H1 (cell line): Measurements from ENCODE around the gene SEPTIN5. TPM values are rescaled to one million over a fixed set of nuclear protein-coding genes. Genes with fewer than 3 reads are reported as not detected.

Experiments used
- CTCF ChIA-PET: fragments of 300-600 bp; sonication (Branson Sonifier 250); formaldehyde crosslinking; loops from one replicate; lab custom pipeline; 2021; ENCODE audit not compliant: partially characterized antibody; lab: Charles Lee
- POLR2A ChIA-PET: fragments of 300-600 bp; sonication (Branson Sonifier 250); formaldehyde crosslinking; loops from one replicate; lab custom pipeline; 2021; ENCODE audit warnings: inconsistent platforms; ENCODE audit not compliant: partially characterized antibody; lab: Charles Lee
- DNase-seq, 2 experiments: peaks; one replicate each; pipeline versions ENCODE4 v3.0.0 to v3.0.0-alpha.2; 2010 to 2022; ENCODE audit warnings: low spot score in 2 of 2, low read depth in 1 of 2, mixed read lengths in 1 of 2
- FAIRE-seq: peaks from 2 replicates; lab custom pipeline; 2011; peaks lifted over from hg19 to GRCh38; lab: Jason Lieb, UNC
- H2AFZ ChIP-seq: 2 replicates; pipeline ENCODE4 v1.8.1; 2012; ENCODE audit warnings: low read length, inconsistent platforms
- H2AK5ac ChIP-seq: 2 replicates; pipeline ENCODE4 v1.6.1; 2013; ENCODE audit warnings: low read depth, low read length
- H2BK120ac ChIP-seq: replicated peaks from 2 replicates; pipeline ENCODE3; 2013; ENCODE audit warnings: low read depth, low read length, inconsistent platforms
- H2BK12ac ChIP-seq: 2 replicates; pipeline ENCODE4 v1.6.1; 2013; ENCODE audit warnings: low read depth, low read length
- H2BK15ac ChIP-seq: 2 replicates; pipeline ENCODE4 v1.6.1; 2013; ENCODE audit warnings: low read length
- H2BK20ac ChIP-seq: 2 replicates; pipeline ENCODE4 v1.6.1; 2013; ENCODE audit warnings: low read length
- H2BK5ac ChIP-seq: 2 replicates; pipeline ENCODE4 v1.6.1; 2013; ENCODE audit warnings: low read depth, low read length
- H3K14ac ChIP-seq: 2 replicates; pipeline ENCODE4 v1.6.1; 2013; ENCODE audit warnings: inconsistent platforms; ENCODE audit not compliant: insufficient read length
- H3K18ac ChIP-seq: 2 replicates; pipeline ENCODE4 v1.6.1; 2013; ENCODE audit warnings: low read length; ENCODE audit errors: extremely low read depth
- H3K23ac ChIP-seq: 2 replicates; pipeline ENCODE4 v1.6.1; 2013; ENCODE audit warnings: inconsistent platforms; ENCODE audit not compliant: insufficient read length
- H3K23me2 ChIP-seq: 2 replicates; pipeline ENCODE4 v1.6.1; 2013; ENCODE audit warnings: low read depth, low read length
- H3K27ac ChIP-seq: 2 replicates; pipeline ENCODE4 v1.6.1; 2011; ENCODE audit warnings: low read depth, low read length, inconsistent platforms
- H3K27me3 ChIP-seq, 4 experiments: replicated peaks in 1 of 4; 1 replicate in 1 of 4; 2 replicates in 3 of 4; pipeline versions ENCODE4 v1.6.1 to v1.8.1; 2011 to 2013; ENCODE audit warnings: low read length in 3 of 4, mild to moderate bottlenecking in 3 of 4, inconsistent platforms in 2 of 4, mixed read lengths in 2 of 4, moderate library complexity in 1 of 4; ENCODE audit not compliant: control insufficient read depth in 3 of 4, insufficient read depth in 3 of 4; ENCODE audit errors: extremely low read depth in 1 of 4
- H3K36me3 ChIP-seq, 4 experiments: 2 replicates each; pipeline versions ENCODE4 v1.6.1 to v1.8.1; 2011 to 2013; ENCODE audit warnings: mild to moderate bottlenecking in 4 of 4, low read length in 3 of 4, moderate library complexity in 2 of 4, control low read depth in 1 of 4, inconsistent platforms in 1 of 4; ENCODE audit not compliant: insufficient read depth in 4 of 4, control insufficient read depth in 2 of 4
- H3K4ac ChIP-seq: replicated peaks from 2 replicates; pipeline ENCODE3; 2013; ENCODE audit warnings: low read length, low read depth, mixed read lengths, inconsistent platforms; ENCODE audit not compliant: insufficient read length
- H3K4me1 ChIP-seq, 4 experiments: replicated peaks in 1 of 4; 1 replicate in 1 of 4; 2 replicates in 3 of 4; pipeline versions ENCODE4 v1.6.1 to v1.8.1; 2011 to 2013; ENCODE audit warnings: low read length in 3 of 4, inconsistent platforms in 2 of 4, mixed read lengths in 1 of 4; ENCODE audit not compliant: insufficient read depth in 4 of 4, control insufficient read depth in 3 of 4
- H3K4me2 ChIP-seq, 2 experiments: 2 replicates each; pipeline versions ENCODE4 v1.6.1 to v1.8.1; 2011 to 2013; ENCODE audit warnings: low read depth in 2 of 2, low read length in 2 of 2, control low read depth in 1 of 2, inconsistent platforms in 1 of 2, mild to moderate bottlenecking in 1 of 2; ENCODE audit not compliant: insufficient read depth in 1 of 2
- H3K4me3 ChIP-seq, 4 experiments: fragments of 200-600, 300-600 bp in 1 of 4; sonication (generic), shearing (Covaris generic), sonication (Bioruptor Twin) in 1 of 4; 2 replicates each; pipeline versions ENCODE4 v1.5.1 to v1.8.1; 2011 to 2016; ENCODE audit warnings: low read length in 4 of 4, low read depth in 3 of 4, control low read depth in 2 of 4, inconsistent platforms in 2 of 4, mild to moderate bottlenecking in 2 of 4, mixed read lengths in 1 of 4, moderate library complexity in 1 of 4; ENCODE audit not compliant: insufficient read depth in 2 of 4; ENCODE audit errors: extremely low read depth in 1 of 4
- H3K56ac ChIP-seq: replicated peaks from 2 replicates; pipeline ENCODE3; 2013; ENCODE audit warnings: low read depth, mild to moderate bottlenecking, mixed read lengths, low read length, inconsistent platforms; ENCODE audit not compliant: insufficient read length
- H3K79me1 ChIP-seq: 2 replicates; pipeline ENCODE4 v1.6.1; 2013; ENCODE audit warnings: low read depth, low read length, control low read depth
- H3K79me2 ChIP-seq, 2 experiments: 2 replicates each; pipeline versions ENCODE4 v1.6.1 to v1.8.1; 2012 to 2013; ENCODE audit warnings: low read length in 2 of 2, mild to moderate bottlenecking in 2 of 2, inconsistent platforms in 1 of 2; ENCODE audit not compliant: insufficient read depth in 2 of 2, control insufficient read depth in 1 of 2
- H3K9ac ChIP-seq, 4 experiments: replicated peaks in 1 of 4; 1 replicate in 1 of 4; 2 replicates in 3 of 4; pipeline versions ENCODE4 v1.6.1 to v1.8.1; 2011 to 2013; ENCODE audit warnings: low read depth in 3 of 4, low read length in 3 of 4, control low read depth in 2 of 4, mild to moderate bottlenecking in 2 of 4, moderate library complexity in 2 of 4, inconsistent platforms in 1 of 4; ENCODE audit errors: extremely low read depth in 1 of 4
- H3K9me3 ChIP-seq, 2 experiments: 2 replicates each; pipeline versions ENCODE4 v1.6.1 to v1.8.1; 2012 to 2013; ENCODE audit warnings: mild to moderate bottlenecking in 2 of 2, moderate library complexity in 2 of 2, control low read depth in 1 of 2, inconsistent platforms in 1 of 2, low read depth in 1 of 2, low read length in 1 of 2, mixed read lengths in 1 of 2; ENCODE audit not compliant: insufficient read depth in 2 of 2
- H4K20me1 ChIP-seq, 2 experiments: replicated peaks in 1 of 2; 2 replicates each; pipeline versions ENCODE3 to v1.8.1; 2011 to 2013; ENCODE audit warnings: inconsistent platforms in 2 of 2, low read length in 2 of 2, mild to moderate bottlenecking in 1 of 2; ENCODE audit not compliant: insufficient read depth in 2 of 2, control insufficient read depth in 1 of 2
- H4K5ac ChIP-seq: 2 replicates; pipeline ENCODE4 v1.6.1; 2013; ENCODE audit warnings: low read length, low read depth, mixed read lengths, inconsistent platforms; ENCODE audit not compliant: insufficient read length
- H4K8ac ChIP-seq: 2 replicates; pipeline ENCODE4 v1.8.0; 2013; ENCODE audit warnings: mild to moderate bottlenecking, moderate library complexity, low read length, inconsistent platforms; ENCODE audit not compliant: insufficient read depth; ENCODE audit errors: extremely low read depth
- H4K91ac ChIP-seq: replicated peaks from 2 replicates; pipeline ENCODE3; 2013; ENCODE audit warnings: low read length, mixed read lengths, inconsistent platforms; ENCODE audit not compliant: insufficient read length
- CHD2 ChIP-seq: IDR thresholded peaks from 2 replicates; pipeline ENCODE4 v1.6.1; 2012; ENCODE audit warnings: low read length, improper control_type of control experiment
- WGBS, 2 experiments: shearing (Covaris generic) in 1 of 2; methylation state at CpG; one replicate each; pipeline versions ENCODE4 v1.1.6 to v1.1.7; 2013 to 2015; ENCODE audit warnings: low lambda C conversion rate in 2 of 2, mixed read lengths in 2 of 2, inconsistent platforms in 1 of 2, low coverage in 1 of 2, missing lambda C conversion rate in 1 of 2; ENCODE audit not compliant: insufficient replicate concordance in 2 of 2, insufficient coverage in 1 of 2, insufficient read length in 1 of 2; ENCODE audit errors: extremely low coverage in 1 of 2, missing lambda C conversion rate in 1 of 2; 5-methylcytosine and 5-hydroxymethylcytosine counted together
- polyA plus RNA-seq, 7 experiments: library from polyadenylated mRNA; depleted of rRNA in 3 of 7; stranded (reverse) in 5 of 7; unstranded in 2 of 7; fragments of >200 nt in 5 of 7; fragments of 200-250 nt in 2 of 7; gene quantifications; 1 replicate in 5 of 7; 2 replicates in 1 of 7; 4 replicates in 1 of 7; pipeline versions ENCODE4 v1.2.1 to v1.2.3, GENCODE V29; 2011 to 2013; ENCODE audit warnings: missing spikeins in 2 of 7, mixed read lengths in 2 of 7
- total RNA-seq: library from RNA; stranded (reverse); fragmentation: NEBNext Ultra II Directional; extraction: Animal tissue kit (Norgen Biotek cat#: 25700); gene quantifications from 2 replicates; pipeline ENCODE4 v1.2.1, GENCODE V29; 2021
- TF ChIP-seq, protein P1 (sequence below): IDR thresholded peaks from 2 replicates; pipeline ENCODE4 v1.6.1; 2012; ENCODE audit warnings: inconsistent platforms

The SEPTIN5 gene
- total and polyA plus RNA-seq, 2 of the 8 experiments (the other 6 are each of a cell fraction or from before 2014, with no cell fraction given): 6.0 to 8.6 TPM

DNA sequence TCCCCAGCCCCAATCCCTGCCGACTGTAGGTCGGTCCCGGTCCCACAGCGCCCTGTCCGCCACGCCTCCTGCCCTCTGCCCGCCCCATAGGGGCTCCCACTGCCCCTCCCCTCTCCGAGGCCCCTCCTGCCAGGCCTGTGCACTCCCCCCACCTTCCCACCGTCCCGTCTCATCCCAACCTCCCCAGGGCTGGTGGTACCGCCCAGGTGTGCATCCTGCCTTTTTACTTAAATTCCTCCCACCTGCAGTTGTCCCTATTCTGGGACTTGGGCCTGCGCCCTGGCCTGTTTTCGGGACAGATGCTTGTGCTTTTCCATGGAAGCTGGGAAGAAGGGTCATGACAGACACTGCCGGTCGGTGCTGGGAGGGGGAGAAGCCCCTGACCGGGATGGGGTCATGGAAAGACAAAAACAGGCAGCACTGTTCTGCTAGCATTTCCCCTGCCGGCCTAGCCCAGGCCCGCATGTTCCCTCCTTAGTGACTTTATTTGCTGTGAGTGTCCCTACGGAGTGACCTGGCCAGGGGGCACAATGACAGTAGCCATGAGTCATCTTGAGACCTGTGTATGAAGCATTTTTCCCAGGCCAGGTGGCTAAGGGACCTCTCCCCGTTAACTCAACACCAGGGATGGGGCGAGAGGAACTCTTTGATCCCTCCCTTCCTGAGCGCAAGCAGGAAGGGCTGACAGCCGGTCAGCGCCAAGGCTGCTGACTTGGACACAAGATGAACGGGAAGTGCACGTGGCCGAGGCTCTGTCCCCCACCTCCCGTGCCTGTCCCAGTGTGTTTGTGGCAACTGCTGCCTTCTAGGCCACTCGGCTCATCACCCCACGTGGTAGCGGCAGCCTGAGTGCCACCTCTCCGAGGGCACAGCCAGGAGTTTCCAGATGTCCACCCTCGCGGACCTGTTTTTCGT lies 53.4 kb downstream of the SEPTIN5 start:
- Histone ChIP-seq H4K20me1 (peaks cover 11 to 22% of the 10 kb centered on the region in 2 experiments), H4K5ac (no peak overlapping the region), H3K79me2 (no peaks in the 10 kb centered on the region), H2BK15ac (0 out of 2 replicates have a peak overlapping the region, but pooled peaks have one; percentile 88), H2AK5ac (peak overlapping the region; percentile 91; the same call in 1 of the 2 replicates), H3K4me2 (peak overlapping the region; percentile 57 to 62), H4K8ac (no peak overlapping the region; the same call in 1 of the 2 replicates), H3K23ac (no peak overlapping the region), H3K27me3 (peaks cover 70 to 86% (median 84%) of the 10 kb centered on the region in 4 experiments), H3K23me2 (peaks cover 4% of the 10 kb centered on the region; the same call in 1 of the 2 replicates), H2BK5ac (no peak overlapping the region; the same call in 1 of the 2 replicates), H2BK20ac (no peak overlapping the region), H3K4me1 (peaks cover 0 to 39% (median 25%) of the 10 kb centered on the region in 4 experiments; a peak in 6 of 7 replicates), H2BK12ac (no peak overlapping the region), H3K56ac (no peak overlapping the region), H3K9ac (no peak overlapping the region), H3K9me3 (no peaks in the 10 kb centered on the region), H3K18ac (peak overlapping the region; percentile 6; the same call in 1 of the 2 replicates), H3K4me3 (peak overlapping the region in 2 of 4 experiments; percentile 6 to 44; a peak in 4 of 8 replicates), H3K4ac (no peak overlapping the region), H3K79me1 (no peaks in the 10 kb centered on the region), H3K36me3 (peaks cover 0 to 3% (median 0%) of the 10 kb centered on the region in 4 experiments; a peak in 1 of 8 replicates), H2AFZ (no peak overlapping the region), H4K91ac (no peak overlapping the region), H3K27ac (no peak overlapping the region), H3K14ac (no peak overlapping the region), H2BK120ac (no peak overlapping the region)
- no peak for FAIRE-seq
- TF ChIP-seq CHD2: no peak
- TF ChIP-seq, protein P1, sequence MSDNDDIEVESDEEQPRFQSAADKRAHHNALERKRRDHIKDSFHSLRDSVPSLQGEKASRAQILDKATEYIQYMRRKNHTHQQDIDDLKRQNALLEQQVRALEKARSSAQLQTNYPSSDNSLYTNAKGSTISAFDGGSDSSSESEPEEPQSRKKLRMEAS: 0 out of 2 replicates have a peak, but pooled peaks have one; percentile 36
- POLR2A ChIA-PET: interaction anchor here (1.6 kb wide), 1 partner anchor 9 kb away, joined by 4 read pairs; no protein-coding TSS in a partner anchor
- CTCF ChIA-PET: interaction anchor here (0.7 to 1.5 kb wide), 4 partner anchors 10 to 180 kb away, joined by 3 read pairs; no protein-coding TSS in a partner anchor
- 25% methylated on average over 27 of the region's 35 CpGs; no CpG with 5 or more reads in 1 of the 2 experiments for WGBS, 2 experiments
- DNase-seq: no peak
